GM12864 (cell line): ENCODE measurements around the gene IFI16.
"Not testable (repeated sequence)": the region's sequence is repeated elsewhere in the genome, so short reads cannot be mapped to it uniquely, and the experiment has no call there.

Experiments
- DNase-seq: peaks from one replicate; pipeline ENCODE4 v3.0.0-alpha.2; 2011; ENCODE audit warnings: low read depth
- H3K4me3 ChIP-seq: 2 replicates; pipeline ENCODE4 v1.5.1; 2011; ENCODE audit warnings: mild to moderate bottlenecking, low read depth, low read length, control low read depth
- CTCF ChIP-seq: IDR thresholded peaks from 2 replicates; pipeline ENCODE4 v1.5.1; 2011; ENCODE audit warnings: low read depth, mild to moderate bottlenecking, moderate library complexity, low read length, control low read depth, inconsistent platforms; ENCODE audit errors: missing control alignments

IFI16 gene

GRCh38 chr1:159011751-159012150, 2.0 kb downstream of the IFI16 start:
- DNase-seq, result no peak
- TF ChIP-seq CTCF, result no peak
- peak overlapping the region; percentile 71 for H3K4me3 ChIP-seq

DNA sequence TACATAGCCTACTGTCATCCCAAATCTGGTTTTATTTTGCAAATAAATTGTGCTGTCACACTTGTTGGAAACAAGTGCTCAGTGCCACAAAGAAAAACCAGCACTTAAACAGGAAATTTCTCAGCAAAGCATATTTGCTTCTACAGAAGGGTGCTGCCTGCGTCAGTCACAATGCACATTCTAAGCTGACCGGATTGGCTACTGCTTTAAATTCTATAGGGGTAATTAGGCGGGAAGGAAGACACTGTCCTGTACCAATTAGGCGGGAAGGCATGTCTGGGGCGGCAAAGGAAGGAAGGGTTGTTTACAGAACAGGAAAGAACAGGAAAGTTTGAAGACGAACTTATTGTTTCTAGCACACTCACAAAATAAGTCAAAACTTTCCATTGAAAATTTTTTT, 2.8 kb downstream of the IFI16 start:
- DNase-seq, result peak; percentile 69
- TF ChIP-seq CTCF, result no peak
- H3K4me3 ChIP-seq, result peak overlapping the region; percentile 71

DNA sequence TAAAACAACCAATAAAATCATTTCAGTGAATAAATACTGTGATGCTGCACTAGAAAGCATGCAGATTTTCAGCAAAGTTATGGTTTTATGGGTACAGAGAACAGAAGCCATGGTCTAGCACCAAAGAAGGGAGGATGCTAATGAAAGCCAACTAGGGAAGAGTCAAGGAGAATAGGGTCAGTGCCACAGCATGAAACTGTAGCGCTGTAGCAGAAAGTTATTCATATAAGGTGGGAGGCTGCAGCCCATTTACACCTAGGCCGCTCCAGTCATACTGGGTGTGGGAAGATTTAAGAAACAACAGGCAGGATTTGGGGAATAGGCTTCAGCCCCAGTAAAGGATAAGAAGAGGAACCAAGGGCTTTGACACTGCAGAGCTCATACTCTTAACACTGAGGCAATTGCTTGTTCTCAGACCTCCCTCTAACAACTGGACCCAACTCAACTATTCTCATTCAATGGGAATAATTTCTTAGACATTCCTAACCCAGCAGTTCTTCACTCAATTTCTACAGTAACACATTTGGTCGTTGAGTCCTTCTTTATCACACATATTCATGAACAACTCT, 4.4 kb downstream of the IFI16 start:
- no peak for DNase-seq
- no peak for TF ChIP-seq CTCF
- peak overlapping the region; percentile 71 for H3K4me3 ChIP-seq

GRCh38 chr1:159014851-159015250, 5.1 kb downstream of the IFI16 start:
- DNase-seq, result no peak
- TF ChIP-seq CTCF, result no peak
- H3K4me3 ChIP-seq, result peak overlapping the region; percentile 71

DNA sequence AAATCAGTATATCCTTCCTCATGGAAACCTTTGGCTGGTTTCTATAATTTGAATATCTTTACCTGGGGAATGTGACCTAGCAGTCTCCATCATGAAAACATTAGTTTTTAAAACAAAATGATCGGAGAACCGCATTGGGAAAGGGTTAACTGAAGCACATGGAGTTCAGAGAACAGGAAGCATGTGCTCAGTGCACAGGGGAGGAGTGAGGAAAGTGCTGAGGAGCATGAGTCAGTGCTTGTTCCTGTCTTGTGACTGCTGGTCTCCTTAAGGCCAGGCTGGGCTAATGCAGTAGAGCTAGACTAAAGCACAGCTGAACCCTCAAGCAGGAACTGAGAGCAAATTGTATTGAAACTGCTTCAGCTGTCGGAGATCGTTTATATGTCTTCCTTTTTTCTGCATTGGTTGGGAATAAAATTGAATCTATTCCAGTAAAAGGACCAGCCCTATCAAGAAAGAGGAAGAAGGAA, 5.8 kb downstream of the IFI16 start:
- peak; percentile 92 for DNase-seq
- H3K4me3 ChIP-seq, result peak overlapping the region; percentile 71
- no peak for TF ChIP-seq CTCF

GRCh38 chr1:159023723-159024122, 14.0 kb downstream of the IFI16 start:
- TF ChIP-seq CTCF, result no peak
- no peak for DNase-seq
- H3K4me3 ChIP-seq, result no peak overlapping the region

DNA sequence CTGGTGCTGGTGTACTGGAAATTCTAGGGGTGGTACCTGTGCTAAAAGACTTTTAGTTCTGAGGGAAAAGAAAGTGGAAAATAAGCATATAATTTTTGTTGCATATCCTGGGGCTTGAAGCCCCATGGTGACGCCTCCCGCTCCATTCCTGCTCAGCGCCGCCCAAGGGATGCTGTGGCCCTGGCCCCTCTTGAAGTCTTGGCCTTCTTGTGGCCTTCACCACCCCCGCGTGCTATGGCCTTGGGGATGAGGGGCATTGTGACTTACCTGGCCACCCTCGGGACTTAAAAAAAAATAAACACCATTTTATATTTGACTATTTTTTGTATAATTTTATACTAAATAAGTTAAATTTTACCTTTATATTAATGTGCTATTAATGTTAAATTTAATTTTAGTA, 15.3 kb downstream of the IFI16 start:
- no peak overlapping the region for H3K4me3 ChIP-seq
- TF ChIP-seq CTCF, result no peak
- DNase-seq, result no peak

- DNase-seq, H3K4me3 ChIP-seq: not testable (repeated sequence)
These were observed 17.1 kb downstream of the IFI16 start for GRCh38 chr1:159026841-159027240.
